ENCODE results near the gene KLF11. TPM values are rescaled to one million over a fixed set of nuclear protein-coding genes. Genes with fewer than 3 reads are reported as not detected.

KLF11 gene
- total and polyA plus RNA-seq, 9 of the 15 experiments (the other 6 are each of a cell fraction or from before 2014, with no cell fraction given) = 2.1 to 13.4 (median 6.5) TPM

GRCh38 chr2:10009271-10009810 lies 34.0 kb upstream of the KLF11 start (continued):
- TF ChIP-seq CUX1 (CRISPR knock-in tag; IDR thresholded peaks at IDR 0.05) = no peak
- TF ChIP-seq ZNF512 (tag; IDR thresholded peaks at IDR 0.05) = no peak
- no peak for TF ChIP-seq ZNF121 (CRISPR knock-in tag; conservative IDR thresholded peaks at IDR 0.05)
- no peak for TF ChIP-seq ZNF263 (CRISPR knock-in tag; IDR thresholded peaks at IDR 0.05; ENCODE audit: borderline replicate concordance)
- no peak for TF ChIP-seq REST (IDR thresholded peaks at IDR 0.05; ENCODE audit: borderline replicate concordance)
- TF ChIP-seq REST (CRISPR knock-in tag; IDR thresholded peaks at IDR 0.05; ENCODE audit: low read depth) = no peak
- no peak for TF ChIP-seq AFF1 (IDR thresholded peaks at IDR 0.05; ENCODE audit: low read depth in 1 of 2, partially characterized antibody in 2 of 2)
